GM18519 (cell line): ENCODE data around the gene UGT1A5.

ENCODE experiments used
- ATAC-seq: cut with Tn5 transposase; IDR thresholded peaks from one replicate; pipeline ENCODE4 v1.9.1; 2021; ENCODE audit warnings: mild to moderate bottlenecking, moderate library complexity; ENCODE audit not compliant: unreplicated experiment, low FRiP score

The UGT1A5 gene

DNA sequence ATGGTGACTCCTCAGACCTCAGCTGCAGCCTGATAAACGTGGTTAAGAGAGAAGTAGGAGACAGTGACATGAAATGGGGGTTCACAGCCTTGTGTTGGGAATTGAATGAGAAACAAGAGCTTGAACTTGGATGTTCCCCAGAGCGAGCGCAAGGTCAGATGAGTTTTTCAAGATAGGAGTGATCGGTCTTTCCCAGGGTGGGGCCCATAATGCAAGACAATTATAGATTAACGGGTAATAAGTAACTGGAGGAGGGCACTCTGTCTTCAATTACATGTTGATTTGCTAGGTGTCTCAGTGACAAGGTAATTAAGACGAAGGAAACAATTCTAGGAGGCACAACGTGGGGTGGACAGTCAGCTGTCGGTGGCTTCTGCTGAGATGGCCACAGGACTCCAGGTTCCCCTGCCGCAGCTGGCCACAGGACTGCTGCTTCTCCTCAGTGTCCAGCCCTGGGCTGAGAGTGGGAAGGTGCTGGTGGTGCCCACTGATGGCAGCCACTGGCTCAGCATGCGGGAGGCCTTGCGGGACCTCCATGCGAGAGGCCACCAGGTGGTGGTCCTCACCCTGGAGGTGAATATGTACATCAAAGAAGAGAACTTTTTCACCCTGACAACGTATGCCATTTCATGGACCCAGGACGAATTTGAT, at the start of gene UGT1A5:
Gene UGT1A5, plus strand, starts transcription at position 297 of the 651 bp plus-strand sequence. Its CDS starts 85 bp downstream, at position 382.
- no peak for ATAC-seq

DNA sequence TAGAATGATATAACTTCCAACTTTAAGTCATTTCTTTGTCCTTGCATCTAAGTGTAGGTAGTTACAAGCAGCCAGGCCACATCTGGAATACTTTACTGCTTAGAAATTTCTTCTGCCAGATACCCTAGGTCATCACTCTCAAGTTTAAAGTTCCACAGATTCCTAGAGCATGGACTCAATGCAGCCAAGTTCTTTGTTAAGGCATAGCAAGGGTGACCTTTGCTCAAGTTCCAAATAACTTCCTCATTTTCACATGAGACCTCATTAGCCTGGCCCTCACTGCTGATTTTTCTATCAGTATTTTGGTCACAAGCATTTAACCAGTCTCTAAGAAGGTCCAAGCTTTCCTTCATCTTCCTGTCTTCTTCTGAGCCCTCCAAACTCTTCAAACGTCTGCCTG, 48.8 kb upstream of the UGT1A5 start:
- ATAC-seq, result no peak

DNA sequence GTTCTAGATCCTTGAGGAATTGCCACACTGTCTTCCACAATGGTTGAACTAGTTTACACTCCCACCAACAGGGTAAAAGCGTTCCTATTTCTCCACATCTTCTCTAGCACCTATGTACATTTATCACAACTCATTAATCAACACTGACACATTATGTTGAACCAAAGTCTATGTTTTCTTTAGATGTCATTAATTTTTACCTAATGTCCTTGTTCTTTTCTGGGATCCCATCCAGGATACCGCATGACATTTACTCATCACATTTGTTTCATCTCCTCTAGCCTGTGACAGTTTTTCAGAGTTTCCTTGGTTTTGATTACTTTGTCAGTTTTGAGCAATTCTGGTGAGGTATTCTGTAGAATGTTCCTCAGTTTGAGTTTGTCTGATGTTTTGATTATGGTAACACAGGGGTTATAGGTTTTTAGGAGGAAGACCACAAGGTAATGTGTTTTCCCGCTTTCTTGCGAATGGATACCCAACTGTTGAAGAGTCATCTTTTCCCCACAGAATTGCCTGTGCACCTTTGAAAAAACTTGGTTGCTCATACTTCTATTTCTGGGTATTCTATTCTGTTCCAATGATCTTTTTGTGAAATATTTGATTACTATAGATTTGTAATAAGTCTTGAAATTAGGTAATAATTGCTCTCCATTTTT, 44.0 kb upstream of the UGT1A5 start:
- no peak for ATAC-seq

DNA sequence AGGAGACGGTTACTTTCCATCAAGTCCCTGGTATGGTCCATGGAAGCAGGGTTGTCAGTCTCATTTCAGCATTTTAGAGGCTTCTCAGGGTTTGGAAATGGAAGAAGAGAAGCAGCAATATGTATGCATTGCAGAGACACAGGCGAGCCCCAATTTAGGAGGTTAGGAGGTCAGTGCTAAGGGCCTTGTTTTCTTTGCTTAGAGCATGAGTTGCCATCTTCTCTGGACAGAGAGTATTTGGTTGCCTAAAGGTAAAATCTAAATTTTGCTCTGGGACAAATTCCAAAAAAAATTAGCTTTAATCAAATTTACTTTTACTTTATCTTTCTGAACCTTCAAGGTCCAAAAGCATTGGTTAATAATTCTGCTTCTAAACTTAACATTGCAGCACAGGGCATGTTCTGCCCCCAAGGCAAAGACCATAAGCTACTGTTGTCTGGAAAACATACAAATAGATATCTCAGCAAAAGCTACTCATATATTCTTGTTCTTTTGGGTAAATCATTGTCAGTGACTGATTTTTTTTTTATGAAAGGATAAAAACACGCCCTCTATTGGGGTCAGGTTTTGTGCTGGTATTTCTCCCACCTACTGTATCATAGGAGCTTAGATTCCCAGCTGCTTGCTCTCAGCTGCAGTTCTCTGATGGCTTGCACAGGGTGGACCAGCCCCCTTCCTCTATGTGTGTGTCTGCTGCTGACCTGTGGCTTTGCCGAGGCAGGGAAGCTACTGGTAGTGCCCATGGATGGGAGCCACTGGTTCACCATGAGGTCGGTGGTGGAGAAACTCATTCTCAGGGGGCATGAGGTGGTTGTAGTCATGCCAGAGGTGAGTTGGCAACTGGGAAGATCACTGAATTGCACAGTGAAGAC, 41.2 kb upstream of the UGT1A5 start, which contains the start of gene UGT1A9:
Gene UGT1A9, plus strand, starts transcription at position 609 of the 872 bp plus-strand sequence. Its CDS starts 37 bp downstream, at position 646.
- ATAC-seq, result no peak

DNA sequence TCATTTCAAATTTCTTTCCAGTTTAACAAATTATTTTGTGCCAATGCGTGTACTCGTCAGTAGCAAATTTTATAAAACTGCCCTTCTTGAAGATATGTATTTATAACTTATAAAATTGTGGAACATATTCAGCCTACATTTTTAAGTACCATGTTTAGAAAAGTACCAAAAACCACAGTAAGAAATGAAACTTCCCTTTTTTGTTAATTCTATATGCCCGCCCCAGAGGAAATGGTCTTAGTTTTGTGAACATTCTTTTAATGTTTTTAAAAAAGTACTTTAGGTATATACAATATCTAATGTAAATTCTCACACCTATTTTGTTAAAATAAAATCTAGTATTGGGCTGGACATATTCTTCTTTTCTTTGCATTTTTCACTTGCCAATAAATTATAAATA, 39.8 kb upstream of the UGT1A5 start:
- ATAC-seq, result no peak

DNA sequence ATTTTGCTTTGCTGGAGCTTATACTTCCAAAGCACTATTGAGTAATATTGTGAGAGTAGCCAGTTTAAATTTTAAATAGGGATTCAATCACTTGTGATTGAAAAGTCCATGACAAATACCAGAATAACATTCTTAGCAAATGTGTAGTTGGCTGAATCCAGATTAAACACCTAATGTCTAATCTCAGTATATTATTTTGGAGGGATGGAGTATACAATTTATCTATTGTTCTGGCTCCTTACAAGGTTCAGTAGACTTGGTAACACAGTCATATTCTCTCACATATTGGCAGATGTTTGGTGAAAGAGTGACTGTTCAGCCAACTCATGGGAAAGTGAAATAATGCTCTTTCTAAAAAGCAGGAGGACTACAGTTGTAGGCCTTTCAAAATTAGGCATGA, 38.8 kb upstream of the UGT1A5 start:
- no peak for ATAC-seq

DNA sequence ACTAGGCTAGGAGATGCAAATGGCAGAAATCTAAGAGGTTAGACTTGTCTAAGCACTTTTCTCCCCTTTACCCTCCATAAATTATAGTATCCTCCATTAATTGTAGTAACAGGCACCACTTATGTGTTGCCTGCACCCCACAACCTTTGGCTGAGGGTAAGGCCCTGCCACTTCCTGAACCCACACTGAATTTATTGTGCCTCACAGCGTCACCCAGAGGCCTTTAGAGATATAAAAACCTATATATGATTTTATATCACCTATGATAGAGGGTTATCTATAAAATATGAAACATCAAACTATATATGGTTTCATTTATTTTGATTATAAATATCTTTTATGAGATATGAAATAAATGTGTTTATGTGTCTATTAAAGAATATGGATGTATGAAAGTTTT, 38.4 kb upstream of the UGT1A5 start:
- no peak for ATAC-seq

DNA sequence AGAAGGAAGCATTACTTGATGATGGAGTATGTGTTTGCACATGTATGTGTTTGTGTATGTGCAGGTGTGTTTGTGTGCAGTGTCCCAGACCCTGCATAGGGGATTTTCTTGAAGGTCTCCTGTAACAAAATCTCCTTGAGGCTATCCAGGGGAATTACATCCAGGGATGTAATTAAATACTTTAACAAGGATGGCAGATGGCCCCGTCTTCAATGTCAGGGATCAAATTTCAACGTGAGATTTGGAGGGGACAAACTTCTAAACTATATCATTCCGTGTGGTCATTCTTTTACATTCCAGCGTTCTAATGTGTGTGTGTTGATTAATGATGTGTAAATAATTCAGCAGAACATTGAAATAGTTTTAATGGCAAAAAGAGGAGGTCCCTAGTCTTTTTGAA, 37.7 kb upstream of the UGT1A5 start:
- ATAC-seq, result no peak

DNA sequence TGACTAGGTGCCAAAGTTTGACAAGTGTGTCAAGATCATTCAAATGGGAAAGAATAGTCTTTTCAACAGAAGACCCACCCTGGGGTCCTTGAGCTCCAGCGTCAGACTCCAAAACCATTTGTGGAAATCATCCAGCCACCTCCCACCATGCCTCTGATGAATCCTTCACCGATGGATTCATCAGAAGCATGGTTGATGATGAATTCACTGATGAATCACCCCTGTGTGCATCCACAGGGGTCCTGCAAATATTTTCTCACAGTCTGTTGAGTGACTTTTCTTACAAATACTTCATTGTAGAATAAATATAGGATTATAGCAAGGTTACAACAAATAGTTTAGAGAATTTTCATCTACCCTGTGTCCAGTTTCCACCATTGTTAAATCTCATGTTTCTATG, 36.7 kb upstream of the UGT1A5 start:
- ATAC-seq, result no peak

DNA sequence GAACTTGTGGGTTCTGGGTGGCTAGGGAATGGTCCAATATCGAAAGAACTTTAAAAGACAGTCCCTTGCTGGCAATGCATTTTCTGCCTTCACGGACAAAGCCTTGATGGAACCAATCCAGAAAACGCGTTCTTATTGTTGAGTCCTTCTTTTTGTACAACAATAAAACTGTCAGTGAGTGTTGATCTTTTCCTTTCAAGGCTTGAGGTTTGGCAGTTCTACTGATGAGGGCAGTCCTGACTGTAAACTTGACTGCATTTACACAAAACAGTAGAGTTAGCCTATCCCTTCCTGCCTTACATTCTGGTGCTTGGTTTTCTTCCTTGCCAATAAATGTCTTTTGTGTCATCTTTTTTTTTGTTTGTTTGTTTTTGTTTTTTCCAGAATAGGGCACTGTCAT, 33.5 kb upstream of the UGT1A5 start:
- no peak for ATAC-seq

DNA sequence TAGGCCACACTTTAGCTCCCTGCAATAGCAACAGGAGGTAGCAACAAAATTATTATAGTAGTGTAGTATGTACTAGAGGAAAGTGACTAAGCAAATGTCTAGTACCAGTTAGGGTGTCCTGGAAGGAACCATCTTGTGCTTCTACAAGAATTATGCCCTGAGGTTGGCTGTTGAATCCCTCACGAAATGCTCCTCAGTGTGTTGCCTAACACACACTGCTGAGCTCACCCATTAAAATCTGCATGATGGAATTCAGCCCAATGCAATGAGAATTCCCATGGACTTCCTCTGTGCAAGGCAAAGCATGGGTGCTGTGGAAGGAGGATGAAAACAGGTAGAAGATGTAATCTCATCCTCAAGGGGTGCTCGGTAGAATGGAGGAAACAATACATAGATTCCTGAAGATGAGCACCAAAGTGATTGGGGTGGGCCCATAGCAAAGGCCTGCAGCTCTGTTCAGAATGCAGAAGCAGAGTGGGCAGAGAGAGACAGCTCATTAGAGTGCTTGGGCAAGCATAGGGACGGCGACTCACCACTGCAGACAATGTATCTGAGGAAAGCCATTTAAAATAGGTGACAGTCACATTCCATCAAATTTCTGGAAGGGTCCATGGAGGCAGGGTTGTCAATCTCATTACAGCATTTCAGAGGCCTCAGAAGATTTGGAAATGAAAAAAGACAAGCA, 32.2 kb upstream of the UGT1A5 start:
- ATAC-seq, result no peak

DNA sequence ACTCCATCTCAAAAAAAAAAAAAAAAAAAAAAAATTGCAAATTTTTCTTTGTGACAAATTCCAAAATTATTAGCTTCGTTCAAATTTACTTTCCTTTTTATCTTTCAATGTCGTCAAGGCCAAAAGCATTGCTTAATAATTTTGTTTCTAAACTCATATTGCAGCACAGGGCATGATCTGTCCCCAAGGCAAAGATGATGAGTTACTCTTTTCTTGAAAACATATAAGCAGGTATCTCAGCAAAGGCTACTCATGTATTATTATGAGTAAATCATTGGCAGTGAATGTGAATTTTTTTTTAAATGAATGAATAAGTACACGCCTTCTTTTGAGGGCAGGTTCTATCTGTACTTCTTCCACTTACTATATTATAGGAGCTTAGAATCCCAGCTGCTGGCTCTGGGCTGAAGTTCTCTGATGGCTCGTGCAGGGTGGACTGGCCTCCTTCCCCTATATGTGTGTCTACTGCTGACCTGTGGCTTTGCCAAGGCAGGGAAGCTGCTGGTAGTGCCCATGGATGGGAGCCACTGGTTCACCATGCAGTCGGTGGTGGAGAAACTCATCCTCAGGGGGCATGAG, 31.1 kb upstream of the UGT1A5 start, which contains the start of gene UGT1A7:
Gene UGT1A7, plus strand, starts transcription at position 381 of the 579 bp plus-strand sequence. Its CDS starts 37 bp downstream, at position 418.
- no peak for ATAC-seq

DNA sequence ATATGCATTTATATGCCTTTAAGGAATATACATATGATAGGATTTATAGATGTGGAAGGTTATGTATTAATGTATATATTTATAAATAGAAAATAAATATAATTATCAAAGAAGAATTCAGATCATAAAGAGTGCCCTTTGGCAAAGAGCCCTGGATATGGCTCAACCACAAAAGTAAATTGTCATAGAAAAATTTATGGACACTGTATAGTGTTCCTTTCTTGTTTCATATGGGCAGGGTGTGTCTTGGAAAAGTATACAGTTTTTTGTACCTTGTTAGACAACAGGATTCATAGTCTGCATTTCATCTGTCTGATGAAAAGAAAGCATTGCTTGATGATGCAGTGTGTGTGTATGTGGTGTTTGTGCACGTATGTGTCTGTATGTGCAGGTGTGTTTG, 28.1 kb upstream of the UGT1A5 start:
- ATAC-seq, result no peak

DNA sequence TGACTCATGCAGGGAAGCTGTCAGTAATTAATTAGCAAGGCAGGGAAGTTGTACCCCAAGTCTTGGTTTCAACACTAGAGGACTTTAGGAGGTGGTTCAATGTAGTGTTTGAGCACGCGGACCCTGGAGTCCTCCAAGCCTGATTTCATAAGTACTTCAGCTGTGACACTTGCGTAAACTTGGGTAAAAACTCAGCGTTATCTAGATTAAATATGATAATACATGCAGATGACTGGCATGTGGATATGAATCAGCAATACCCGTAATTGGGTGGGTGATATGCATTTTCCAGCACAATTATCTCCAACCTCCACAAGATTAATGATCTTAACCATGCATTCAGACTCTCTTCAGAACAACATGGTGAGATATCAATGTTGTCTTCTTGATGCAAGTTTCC, 25.8 kb upstream of the UGT1A5 start:
- ATAC-seq, result no peak

DNA sequence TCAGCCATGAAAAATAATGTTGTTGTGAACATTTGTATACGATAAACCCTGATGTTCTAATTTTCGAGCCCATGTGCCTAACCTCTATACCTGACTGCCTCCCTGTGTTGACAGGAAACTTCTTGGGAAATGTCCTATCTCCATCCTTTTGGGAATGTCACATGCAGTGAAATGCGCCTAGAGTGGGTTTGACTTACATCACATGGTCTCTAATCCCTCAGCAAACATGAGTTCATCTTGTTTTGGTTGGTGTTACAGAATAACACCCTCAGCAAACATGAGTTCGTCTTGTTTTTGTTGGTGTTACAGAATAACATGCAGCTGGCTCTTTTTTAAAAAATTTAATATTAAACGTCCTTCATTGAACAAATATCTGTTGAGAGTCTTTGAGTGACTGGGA, 24.4 kb upstream of the UGT1A5 start:
- ATAC-seq, result no peak

DNA sequence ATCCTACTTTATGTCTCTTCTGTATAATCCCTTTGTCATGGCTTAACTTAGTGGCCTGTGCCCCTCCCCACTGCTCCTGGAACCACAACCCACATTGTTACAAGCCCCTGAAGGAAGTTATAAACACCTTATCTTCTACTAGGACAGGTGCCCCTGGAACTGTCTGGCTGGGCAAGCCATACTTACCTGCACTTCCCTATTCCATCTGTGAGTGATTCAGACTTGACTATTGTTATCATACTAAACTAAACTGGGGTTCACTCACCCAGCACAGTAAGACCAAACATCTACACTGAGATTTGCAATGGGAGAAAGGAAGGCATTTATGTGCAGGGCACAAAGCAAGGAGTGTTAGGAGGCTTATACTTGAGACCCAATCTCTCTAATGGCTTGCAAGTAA, 23.7 kb upstream of the UGT1A5 start:
- ATAC-seq, result no peak

DNA sequence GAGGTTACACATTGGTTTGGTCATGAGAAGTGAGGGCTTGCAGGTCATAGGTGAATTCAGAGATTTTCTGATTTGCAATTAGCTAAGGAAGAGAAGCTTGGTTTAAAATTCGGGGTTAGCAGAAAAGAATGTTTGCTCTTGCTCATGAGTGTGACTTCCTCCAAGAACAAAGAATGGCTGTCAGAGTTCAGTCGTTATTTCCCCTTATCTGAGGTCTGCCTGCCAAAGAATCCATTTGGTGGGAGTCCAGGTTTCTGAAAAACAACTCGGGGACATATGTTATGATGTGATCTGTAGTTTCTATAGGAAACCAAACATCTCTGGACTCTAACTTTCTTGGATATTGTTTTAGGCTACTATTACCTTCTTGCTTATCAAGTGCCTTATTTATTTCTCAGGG, 23.2 kb upstream of the UGT1A5 start:
- ATAC-seq, result no peak

DNA sequence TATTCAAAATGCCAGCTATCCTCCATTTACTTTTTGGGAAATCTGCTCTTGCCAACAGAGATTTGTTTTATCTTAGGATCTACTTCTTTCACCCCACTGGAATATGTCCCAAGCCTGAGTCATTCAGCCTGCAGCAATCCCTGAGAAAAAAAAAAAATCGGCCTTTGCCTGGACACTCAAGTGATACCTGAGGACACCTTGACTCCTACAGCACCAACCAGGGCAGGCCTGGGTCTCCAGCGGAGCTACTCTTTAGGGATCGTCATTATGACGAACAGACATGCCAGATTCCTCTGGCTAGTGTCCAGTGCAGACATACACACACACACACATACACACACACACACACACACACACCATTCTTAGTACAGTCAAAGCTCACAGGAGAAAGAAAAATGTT, 22.3 kb upstream of the UGT1A5 start:
- ATAC-seq, result no peak

DNA sequence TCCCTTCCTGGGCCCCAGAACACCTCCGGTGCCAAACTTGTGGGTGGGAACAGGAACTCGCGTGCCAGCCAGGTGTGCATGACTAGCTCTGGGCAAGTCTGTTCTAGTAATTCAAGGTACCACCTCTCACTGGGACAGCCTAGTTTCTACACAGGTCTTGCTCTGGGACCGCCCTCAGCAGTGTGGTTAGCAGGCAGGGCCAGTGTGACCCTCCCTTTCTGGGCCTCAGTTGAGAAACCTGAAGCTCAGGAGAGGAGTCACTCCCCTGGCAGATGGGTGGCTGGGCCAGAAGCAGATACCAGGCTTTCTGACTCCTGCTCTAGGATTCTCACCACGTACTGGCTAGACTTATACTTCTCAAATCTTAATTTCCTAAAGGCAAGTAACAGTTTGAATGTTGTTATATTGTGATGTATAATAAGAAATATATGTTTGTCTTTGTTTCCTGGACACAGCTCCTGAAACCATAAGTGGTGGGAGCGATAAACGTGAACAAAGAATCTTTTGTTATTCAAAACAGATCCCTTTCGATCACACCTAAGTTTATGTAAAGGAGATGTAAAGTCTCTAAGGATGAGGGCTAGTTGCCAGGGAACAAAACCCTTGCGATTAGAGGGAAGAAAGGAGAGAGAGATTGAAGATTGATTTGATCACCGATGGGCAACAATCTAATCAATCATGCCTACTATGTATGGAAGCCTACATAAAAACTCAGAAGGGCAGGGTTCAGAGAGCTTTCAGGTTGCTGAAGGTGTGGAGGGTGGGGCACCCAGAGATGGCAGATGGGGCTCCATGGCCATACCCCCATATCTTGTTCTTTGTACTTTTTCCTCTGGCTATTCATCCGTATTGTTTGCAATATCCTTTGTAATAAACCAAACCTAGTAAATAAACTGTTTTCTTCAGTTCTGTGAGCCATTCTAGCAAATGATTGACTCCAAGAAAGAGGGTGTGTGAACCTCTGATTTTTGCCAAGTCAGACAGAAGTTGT, 21.0 kb upstream of the UGT1A5 start:
- ATAC-seq, result no peak
